IMR-90 (cell line): ENCODE data around the gene XIRP1. TPM values are rescaled to one million over a fixed set of nuclear protein-coding genes. Genes with fewer than 3 reads are reported as not detected.

Experiments used
- ATAC-seq: fragments of 200-7000 bp; cut with Tn5 transposase; 2 replicates; pipeline ENCODE4 v1.9.1; 2020; ENCODE audit warnings: low read depth, mild to moderate bottlenecking, moderate library complexity
- BruUV-seq: library from RNA; stranded (reverse); fragments of 400-500 nt; replicated peaks from 2 replicates; lab custom pipeline; 2021; lab: Mats Ljungman, UMichigan
- CTCF ChIA-PET: fragments of 300-600 bp; formaldehyde crosslinking; extraction: SDS; loops from one replicate; lab custom pipeline; 2021; ENCODE audit warnings: antibody characterized with exemption; lab: Yijun Ruan, JAX
- POLR2A ChIA-PET: fragments of 300-600 bp; sonication (Branson Sonifier 250); formaldehyde crosslinking; loops from one replicate; lab custom pipeline; 2022; ENCODE audit warnings: antibody characterized with exemption; ENCODE audit not compliant: unreplicated experiment; lab: Charles Lee
- DNase-seq: peaks from one replicate; pipeline ENCODE4 v3.0.0; 2013
- H2AFZ ChIP-seq: replicated peaks from 2 replicates; pipeline ENCODE3; 2013; ENCODE audit warnings: low read length, mild to moderate bottlenecking; ENCODE audit not compliant: poor library complexity
- H2AK5ac ChIP-seq: 2 replicates; pipeline ENCODE4 v1.6.1; 2013; ENCODE audit warnings: low read depth, low read length, inconsistent platforms
- H2AK9ac ChIP-seq: replicated peaks from 2 replicates; pipeline ENCODE3; 2013; ENCODE audit warnings: mild to moderate bottlenecking, low read depth, low read length, moderate library complexity; ENCODE audit not compliant: poor library complexity
- H2BK120ac ChIP-seq: 2 replicates; pipeline ENCODE4 v1.6.1; 2013; ENCODE audit warnings: low read depth, low read length, inconsistent platforms
- H2BK15ac ChIP-seq: 3 replicates; pipeline ENCODE4 v1.6.1; 2013; ENCODE audit warnings: low read depth, low read length, inconsistent platforms
- H2BK20ac ChIP-seq: 2 replicates; pipeline ENCODE4 v1.6.1; 2013; ENCODE audit warnings: low read depth, mild to moderate bottlenecking, inconsistent platforms, low read length, moderate library complexity
- H2BK5ac ChIP-seq: 2 replicates; pipeline ENCODE4 v1.6.1; 2013; ENCODE audit warnings: mild to moderate bottlenecking, low read depth, low read length, inconsistent platforms; ENCODE audit not compliant: poor library complexity, severe bottlenecking
- H3K14ac ChIP-seq: replicated peaks from 2 replicates; pipeline ENCODE4 v1.6.1; 2013; ENCODE audit warnings: low read depth, low read length, inconsistent platforms
- H3K18ac ChIP-seq: 2 replicates; pipeline ENCODE4 v1.6.1; 2013; ENCODE audit warnings: low read depth, low read length, control low read depth
- H3K23ac ChIP-seq: 2 replicates; pipeline ENCODE4 v1.6.1; 2013; ENCODE audit warnings: low read depth, low read length, inconsistent platforms
- H3K27ac ChIP-seq: 2 replicates; pipeline ENCODE4 v1.5.1; 2013; ENCODE audit warnings: mild to moderate bottlenecking, control low read depth, low read length; ENCODE audit not compliant: insufficient read depth
- H3K27me3 ChIP-seq: 2 replicates; pipeline ENCODE4 v1.6.1; 2013; ENCODE audit warnings: low read length; ENCODE audit not compliant: control insufficient read depth, insufficient read depth
- H3K36me3 ChIP-seq: 2 replicates; pipeline ENCODE4 v1.6.1; 2013; ENCODE audit warnings: low read length, mixed read lengths; ENCODE audit not compliant: control insufficient read depth, insufficient read depth
- H3K4ac ChIP-seq: 2 replicates; pipeline ENCODE4 v1.6.1; 2013; ENCODE audit warnings: low read depth, low read length, inconsistent platforms
- H3K4me1 ChIP-seq: 2 replicates; pipeline ENCODE4 v1.6.1; 2013; ENCODE audit warnings: low read length, mixed read lengths; ENCODE audit not compliant: control insufficient read depth, insufficient read depth
- H3K4me2 ChIP-seq: 2 replicates; pipeline ENCODE4 v1.6.1; 2013; ENCODE audit warnings: low read depth, mild to moderate bottlenecking, control low read depth, low read length, moderate library complexity
- H3K4me3 ChIP-seq: 2 replicates; pipeline ENCODE4 v1.5.1; 2013; ENCODE audit warnings: low read depth, mild to moderate bottlenecking, control low read depth, low read length, moderate library complexity; ENCODE audit not compliant: insufficient read depth
- H3K56ac ChIP-seq: 2 replicates; pipeline ENCODE4 v1.6.1; 2013; ENCODE audit warnings: low read length, inconsistent platforms; ENCODE audit not compliant: insufficient read depth; ENCODE audit errors: extremely low read depth
- H3K79me1 ChIP-seq, 2 experiments: 2 replicates each; pipeline ENCODE4 v1.6.1; 2013; ENCODE audit warnings: low read length in 2 of 2, inconsistent platforms in 1 of 2, low read depth in 1 of 2
- H3K9ac ChIP-seq: 2 replicates; pipeline ENCODE4 v1.6.1; 2013; ENCODE audit warnings: low read depth, low read length, control low read depth
- H3K9me1 ChIP-seq: 2 replicates; pipeline ENCODE4 v1.6.1; 2013; ENCODE audit warnings: low read length, inconsistent platforms; ENCODE audit not compliant: insufficient read depth
- H3K9me3 ChIP-seq: 2 replicates; pipeline ENCODE4 v1.6.1; 2013; ENCODE audit warnings: low read length; ENCODE audit not compliant: control insufficient read depth, insufficient read depth
- H4K20me1 ChIP-seq: 2 replicates; pipeline ENCODE4 v1.6.1; 2013; ENCODE audit warnings: low read length, inconsistent platforms; ENCODE audit not compliant: insufficient read depth
- H4K5ac ChIP-seq: 2 replicates; pipeline ENCODE4 v1.6.1; 2013; ENCODE audit warnings: mild to moderate bottlenecking, low read depth, low read length, control low read depth
- H4K8ac ChIP-seq, 2 experiments: 2 replicates each; pipeline ENCODE4 v1.6.1; 2013; ENCODE audit warnings: low read depth in 2 of 2, low read length in 2 of 2, control low read depth in 1 of 2, inconsistent platforms in 1 of 2
- H4K91ac ChIP-seq: 2 replicates; pipeline ENCODE4 v1.6.1; 2013; ENCODE audit warnings: low read depth, low read length, inconsistent platforms; ENCODE audit not compliant: insufficient read depth
- BHLHE40 ChIP-seq: fragments of 150-350 bp; IDR thresholded peaks from 2 replicates; pipeline ENCODE4 v1.6.1; 2016; ENCODE audit warnings: mild to moderate bottlenecking, low read depth, low read length
- CEBPB ChIP-seq: IDR thresholded peaks from 2 replicates; pipeline ENCODE4 v1.6.1; 2012; ENCODE audit warnings: low read depth, low read length, improper control_type of control experiment
- CHD1 ChIP-seq: IDR thresholded peaks from 2 replicates; pipeline ENCODE4 v1.6.1; 2012; ENCODE audit warnings: low read depth, low read length, improper control_type of control experiment
- CTCF ChIP-seq: conservative IDR thresholded peaks from 2 replicates; pipeline ENCODE4 v1.5.1; 2012; ENCODE audit warnings: mild to moderate bottlenecking, low read depth, low read length, improper control_type of control experiment
- FOS ChIP-seq: fragments of 150-350 bp; IDR thresholded peaks from 2 replicates; pipeline ENCODE4 v1.6.1; 2016; ENCODE audit warnings: low read depth, low read length
- MAFK ChIP-seq: IDR thresholded peaks from 2 replicates; pipeline ENCODE4 v1.6.1; 2012; ENCODE audit warnings: low read depth, low read length, improper control_type of control experiment
- MAZ ChIP-seq: IDR thresholded peaks from 2 replicates; pipeline ENCODE4 v1.6.1; 2012; ENCODE audit warnings: low read depth, mild to moderate bottlenecking, low read length, improper control_type of control experiment, moderate library complexity, borderline replicate concordance
- MXI1 ChIP-seq: IDR thresholded peaks from 2 replicates; pipeline ENCODE4 v1.6.1; 2012; ENCODE audit warnings: low read depth, mild to moderate bottlenecking, low read length, moderate library complexity, borderline replicate concordance
- NFE2L2 ChIP-seq: fragments of 150-350 bp; IDR thresholded peaks from 2 replicates; pipeline ENCODE4 v1.6.1; 2016; ENCODE audit warnings: low read depth, mild to moderate bottlenecking, low read length
- POLR2A ChIP-seq: IDR thresholded peaks from 2 replicates; pipeline ENCODE4 v1.6.1; 2012; ENCODE audit warnings: mild to moderate bottlenecking, low read depth, low read length
- RAD21 ChIP-seq: IDR thresholded peaks from 2 replicates; pipeline ENCODE4 v1.6.1; 2012; ENCODE audit warnings: low read length, improper control_type of control experiment
- RCOR1 ChIP-seq: IDR thresholded peaks from 2 replicates; pipeline ENCODE4 v1.6.1; 2012; ENCODE audit warnings: mild to moderate bottlenecking, low read length, improper control_type of control experiment; ENCODE audit not compliant: insufficient replicate concordance
- RFX5 ChIP-seq: IDR thresholded peaks from 2 replicates; pipeline ENCODE4 v1.8.0; 2012; ENCODE audit warnings: low read depth, mild to moderate bottlenecking, low read length, moderate library complexity
- SMC3 ChIP-seq: fragments of 150-350 bp; IDR thresholded peaks from 2 replicates; pipeline ENCODE4 v1.6.1; 2016; ENCODE audit warnings: low read depth, mild to moderate bottlenecking, antibody characterized with exemption, low read length, moderate library complexity
- USF2 ChIP-seq: fragments of 150-350 bp; IDR thresholded peaks from 2 replicates; pipeline ENCODE4 v1.6.1; 2017; ENCODE audit warnings: mild to moderate bottlenecking, antibody characterized with exemption, low read length, low read depth
- WGBS, 2 experiments: methylation state at CpG; one replicate each; pipeline versions ENCODE4 v1.1.5 to v1.1.7; 2013; ENCODE audit warnings: missing lambda C conversion rate in 2 of 2; ENCODE audit not compliant: insufficient read length in 1 of 2; ENCODE audit errors: extremely low coverage in 2 of 2; 5-methylcytosine and 5-hydroxymethylcytosine counted together
- dilution Hi-C: fragments of 300-500 bp; cut with HindIII; formaldehyde crosslinking; loops from one replicate; pipeline ENCODE4 v1.14.3; 2018; ENCODE audit warnings: low sequenced_read_pairs; ENCODE audit not compliant: unreplicated experiment
- in situ Hi-C: fragments of 300-500 bp; cut with MboI; formaldehyde crosslinking; loops from 3 replicates; pipeline ENCODE4 v1.14.3; 2019; ENCODE audit warnings: low sequenced_read_pairs, inconsistent platforms, mixed read lengths
- intact Hi-C: fragments of 100-400 bp; cut with micrococcal nuclease; formaldehyde crosslinking; loops from 2 replicates; pipeline ENCODE4 v1.10.0; 2022
- polyA plus RNA-seq, 3 experiments: library from polyadenylated mRNA; depleted of rRNA; stranded (reverse); fragments of >200 nt; gene quantifications; 2 replicates each; pipeline ENCODE4 v1.2.3, GENCODE V29; 2012; ENCODE audit warnings: low replicate concordance in 1 of 3
- total RNA-seq: library from RNA; depleted of rRNA; stranded (reverse); fragments of >200 nt; gene quantifications from 2 replicates; pipeline ENCODE4 v1.2.3, GENCODE V29; 2012
- TF ChIP-seq, protein P1 (sequence below): fragments of 150-350 bp; IDR thresholded peaks from 2 replicates; pipeline ENCODE4 v1.6.1; 2016; ENCODE audit warnings: low read depth, mild to moderate bottlenecking, low read length, moderate library complexity, borderline replicate concordance

The XIRP1 gene
- total and polyA plus RNA-seq, 2 of the 4 experiments (the other 2 are of a cell fraction): under 0.01 to 0.07 TPM

DNA sequence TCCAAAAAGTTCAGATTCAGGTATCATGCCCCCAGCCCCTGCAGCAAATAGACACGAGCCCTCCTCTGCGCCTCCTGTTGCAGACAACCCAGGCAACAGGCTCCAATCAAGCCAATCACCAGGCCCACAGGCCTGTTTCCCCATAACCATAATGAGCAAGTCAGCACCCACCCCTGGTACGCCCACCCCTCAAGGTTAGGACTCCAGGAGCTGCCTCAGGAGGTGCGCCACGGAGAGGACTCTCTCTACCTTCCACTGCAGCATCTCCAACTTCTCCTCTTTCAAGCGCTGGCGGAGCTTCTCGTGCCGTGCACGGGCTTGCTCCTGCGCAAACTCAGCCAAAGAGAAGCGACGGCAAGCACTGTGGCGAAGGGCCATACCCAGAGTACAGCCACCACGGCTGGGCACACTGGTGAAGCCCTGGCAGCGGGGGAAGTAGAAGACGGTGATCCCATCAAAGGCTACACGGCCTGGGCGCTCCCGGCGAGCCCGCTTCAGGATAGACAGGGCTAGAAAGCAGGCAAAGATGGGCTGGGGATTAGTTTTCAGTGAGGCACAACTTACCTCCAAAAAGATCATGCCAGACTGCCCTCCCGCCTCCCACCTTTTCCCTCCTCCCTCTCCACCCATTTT lies 47.5 kb downstream of the XIRP1 start:
- dilution Hi-C loops: no loop called here
- ChIA-PET CTCF (no interaction called here), POLR2A (no interaction called here)
- Histone ChIP-seq H3K56ac (no peak overlapping the region), H3K9ac (no peak overlapping the region), H2BK120ac (no peak overlapping the region), H3K18ac (no peak overlapping the region), H3K4me2 (no peak overlapping the region), H2BK5ac (no peak overlapping the region), H2AK5ac (no peak overlapping the region), H3K27me3 (no peaks in the 10 kb centered on the region), H3K27ac (no peak overlapping the region), H3K14ac (no peak overlapping the region), H3K79me1 (peaks cover 12 to 91% of the 10 kb centered on the region in 2 experiments), H4K20me1 (peaks cover 97% of the 10 kb centered on the region), H3K9me3 (no peaks in the 10 kb centered on the region), H4K5ac (no peak overlapping the region), H3K9me1 (peaks cover 46% of the 10 kb centered on the region), H3K4ac (no peak overlapping the region), H3K4me1 (peaks cover 51% of the 10 kb centered on the region), H4K8ac (no peak overlapping the region), H4K91ac (no peak overlapping the region), H3K36me3 (peaks cover 44% of the 10 kb centered on the region), H2BK15ac (no peak overlapping the region), H2BK20ac (no peak overlapping the region), H2AFZ (no peak overlapping the region), H2AK9ac (no peak overlapping the region), H3K23ac (no peak overlapping the region), H3K4me3 (no peak overlapping the region)
- WGBS, 2 experiments: 100% methylated on average over 4 of the region's 23 CpGs; no CpG with 5 or more reads in 1 of the 2 experiments
- in situ Hi-C loops: no loop called here
- DNase-seq (no peak), ATAC-seq (no peak)
- BruUV-seq: no TSS peak
- intact Hi-C loops: no loop called here
- TF ChIP-seq, protein P1, sequence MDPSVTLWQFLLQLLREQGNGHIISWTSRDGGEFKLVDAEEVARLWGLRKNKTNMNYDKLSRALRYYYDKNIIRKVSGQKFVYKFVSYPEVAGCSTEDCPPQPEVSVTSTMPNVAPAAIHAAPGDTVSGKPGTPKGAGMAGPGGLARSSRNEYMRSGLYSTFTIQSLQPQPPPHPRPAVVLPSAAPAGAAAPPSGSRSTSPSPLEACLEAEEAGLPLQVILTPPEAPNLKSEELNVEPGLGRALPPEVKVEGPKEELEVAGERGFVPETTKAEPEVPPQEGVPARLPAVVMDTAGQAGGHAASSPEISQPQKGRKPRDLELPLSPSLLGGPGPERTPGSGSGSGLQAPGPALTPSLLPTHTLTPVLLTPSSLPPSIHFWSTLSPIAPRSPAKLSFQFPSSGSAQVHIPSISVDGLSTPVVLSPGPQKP: no peak
- no peak for TF ChIP-seq CEBPB
- no peak for TF ChIP-seq MAZ
- TF ChIP-seq MAFK: no peak
- no peak for TF ChIP-seq CTCF
- TF ChIP-seq RFX5: no peak
- no peak for TF ChIP-seq SMC3
- TF ChIP-seq RCOR1: no peak
- TF ChIP-seq RAD21: no peak
- no peak for TF ChIP-seq BHLHE40
- no peak for TF ChIP-seq USF2
- no peak for TF ChIP-seq FOS
- no peak for TF ChIP-seq CHD1
- TF ChIP-seq NFE2L2: no peak
- no peak for TF ChIP-seq POLR2A
- TF ChIP-seq MXI1: no peak
